Endodermal cell (in vitro differentiated cells): ENCODE measurements around the gene VWA3B. TPM values are rescaled to one million over a fixed set of nuclear protein-coding genes. Genes with fewer than 3 reads are reported as not detected.

Source experiments
- DNase-seq: peaks from one replicate; pipeline ENCODE4 v3.0.0-alpha.2; 2017
- H3K27ac ChIP-seq: 2 replicates; pipeline ENCODE4 v1.5.1; 2013; ENCODE audit warnings: mild to moderate bottlenecking, low read depth, low read length, moderate library complexity
- H3K27me3 ChIP-seq: 2 replicates; pipeline ENCODE4 v1.6.1; 2013; ENCODE audit warnings: mild to moderate bottlenecking, low read length, moderate library complexity; ENCODE audit not compliant: insufficient read depth, control insufficient read depth, poor library complexity, severe bottlenecking
- H3K36me3 ChIP-seq: 2 replicates; pipeline ENCODE4 v1.7.0; 2013; ENCODE audit warnings: mild to moderate bottlenecking, low read length, moderate library complexity; ENCODE audit not compliant: control insufficient read depth, insufficient read depth
- H3K4me1 ChIP-seq: one replicate; pipeline ENCODE4 v1.7.0; 2013; ENCODE audit warnings: low read length; ENCODE audit not compliant: control insufficient read depth, insufficient read depth
- H3K4me3 ChIP-seq: 2 replicates; pipeline ENCODE4 v1.5.1; 2013; ENCODE audit warnings: mild to moderate bottlenecking, low read length, moderate library complexity
- H3K9ac ChIP-seq: 2 replicates; pipeline ENCODE4 v1.6.1; 2013; ENCODE audit warnings: mild to moderate bottlenecking, low read length, moderate library complexity; ENCODE audit not compliant: poor library complexity, severe bottlenecking; ENCODE audit errors: extremely low read depth
- H3K9me3 ChIP-seq: 2 replicates; pipeline ENCODE4 v1.6.1; 2013; ENCODE audit warnings: mild to moderate bottlenecking, low read length, moderate library complexity; ENCODE audit not compliant: control insufficient read depth
- H3K27ac Mint-ChIP-seq: 2 replicates; pipeline ENCODE4 v1.8.0; 2020; ENCODE audit warnings: mixed read lengths
- H3K27me3 Mint-ChIP-seq: 2 replicates; pipeline ENCODE4 v1.8.0; 2021; ENCODE audit warnings: mild to moderate bottlenecking, mixed read lengths; ENCODE audit not compliant: insufficient read depth
- H3K36me3 Mint-ChIP-seq: 2 replicates; pipeline ENCODE4 v1.8.0; 2020; ENCODE audit warnings: low read depth, mixed read lengths
- H3K4me1 Mint-ChIP-seq: 2 replicates; pipeline ENCODE4 v1.8.0; 2020; ENCODE audit warnings: mixed read lengths
- H3K4me3 Mint-ChIP-seq: 2 replicates; pipeline ENCODE4 v1.8.0; 2020; ENCODE audit warnings: mild to moderate bottlenecking, moderate library complexity, mixed read lengths
- H3K9me3 Mint-ChIP-seq: 2 replicates; pipeline ENCODE4 v1.8.0; 2020; ENCODE audit warnings: mild to moderate bottlenecking, mixed read lengths
- CTCF ChIP-seq: fragments of 200-600 bp; sonication (generic); conservative IDR thresholded peaks from 2 replicates; pipeline ENCODE4 v1.5.0; 2021; ENCODE audit warnings: antibody characterized with exemption, mild to moderate bottlenecking
- WGBS, 2 experiments: methylation state at CpG; one replicate each; pipeline versions ENCODE4 v1.1.5 to v1.1.7; 2013; ENCODE audit warnings: missing lambda C conversion rate in 2 of 2, mixed read lengths in 1 of 2; ENCODE audit not compliant: insufficient coverage in 1 of 2, insufficient read length in 1 of 2; 5-methylcytosine and 5-hydroxymethylcytosine counted together
- total RNA-seq, 2 donors: library from RNA; stranded (reverse); fragmentation: NEBNext Ultra II Directional in 1 of 2; extraction: Animal tissue kit (Norgen Biotek cat#: 25700) in 1 of 2; gene quantifications; 2 replicates in 1 of 2; 3 replicates in 1 of 2; pipeline ENCODE4 v1.2.1, GENCODE V29; 2021

VWA3B gene
- total RNA-seq, 2 donors from 2014 or later = 0.38 to 0.64 TPM

- Histone ChIP-seq H3K9me3 (peaks cover 31% of the 10 kb centered on the region), H3K4me3 (no peak overlapping the region), H3K36me3 (no peaks in the 10 kb centered on the region), H3K9ac (no peak overlapping the region), H3K27ac (no peak overlapping the region), H3K4me1 (no peaks in the 10 kb centered on the region), H3K27me3 (no peaks in the 10 kb centered on the region)
- Mint-ChIP-seq H3K27me3 (peaks cover 8% of the 10 kb centered on the region), H3K4me1 (no peaks in the 10 kb centered on the region), H3K36me3 (peaks cover 6% of the 10 kb centered on the region), H3K9me3 (peaks cover 32% of the 10 kb centered on the region), H3K4me3 (no peak overlapping the region), H3K27ac (no peak overlapping the region)
- no peak for TF ChIP-seq CTCF
- no peak for DNase-seq
- 99 to 100% methylated on average over 4 of the region's 4 CpGs for WGBS, 2 experiments
Measured at GRCh38 chr2:98327776-98328175, 240.8 kb downstream of the VWA3B start.

GRCh38 chr2:98329549-98329948 is 242.6 kb downstream of the VWA3B start:
- 85 to 94% methylated on average over 2 to 4 of the region's 4 CpGs for WGBS, 2 experiments
- no peak for DNase-seq
- H3K27me3 Mint-ChIP-seq = peaks cover 8% of the 10 kb centered on the region

GRCh38 chr2:98332989-98333388 is 246.0 kb downstream of the VWA3B start:
- H3K9me3 ChIP-seq = peaks cover 17% of the 10 kb centered on the region
- no peak overlapping the region for H3K9ac ChIP-seq
- H3K4me3 Mint-ChIP-seq = no peak overlapping the region
- no peaks in the 10 kb centered on the region for H3K36me3 ChIP-seq
- peaks cover 22% of the 10 kb centered on the region for H3K4me1 Mint-ChIP-seq
- no peak for TF ChIP-seq CTCF
- H3K4me1 ChIP-seq = no peaks in the 10 kb centered on the region
- peaks cover 8% of the 10 kb centered on the region for H3K27me3 Mint-ChIP-seq
- H3K4me3 ChIP-seq = no peak overlapping the region
- H3K36me3 Mint-ChIP-seq = no peaks in the 10 kb centered on the region
- peaks cover 10% of the 10 kb centered on the region for H3K9me3 Mint-ChIP-seq
- no peak for DNase-seq
- H3K27ac Mint-ChIP-seq = no peak overlapping the region
- WGBS, 2 experiments = 85 to 88% methylated on average over 1 to 4 of the region's 5 CpGs
- H3K27me3 ChIP-seq = no peaks in the 10 kb centered on the region
- peak overlapping the region; percentile 59 for H3K27ac ChIP-seq

More at GRCh38 chr2:98329549-98329948, 242.6 kb downstream of the VWA3B start:
- H3K4me1 Mint-ChIP-seq = peaks cover 10% of the 10 kb centered on the region
- peaks cover 17% of the 10 kb centered on the region for H3K9me3 Mint-ChIP-seq
- H3K36me3 ChIP-seq = no peaks in the 10 kb centered on the region
- peaks cover 16% of the 10 kb centered on the region for H3K9me3 ChIP-seq
- H3K36me3 Mint-ChIP-seq = no peaks in the 10 kb centered on the region
- no peak for TF ChIP-seq CTCF
- no peaks in the 10 kb centered on the region for H3K27me3 ChIP-seq
- no peak overlapping the region for H3K27ac ChIP-seq
- H3K4me1 ChIP-seq = no peaks in the 10 kb centered on the region
- no peak overlapping the region for H3K9ac ChIP-seq
- no peak overlapping the region for H3K27ac Mint-ChIP-seq
- no peak overlapping the region for H3K4me3 ChIP-seq
- no peak overlapping the region for H3K4me3 Mint-ChIP-seq
